NOMO-1 treated with dmso at 0.1 percent for 144 hours (cell line): ENCODE measurements around the gene SLC6A7.
A peak's percentile ranks its signal among the peaks of the same experiment; 100 is the strongest.

Experiments used
- DNase-seq: peaks from one replicate; lab custom pipeline; 2025; ENCODE audit not compliant: unreplicated experiment; lab: John Stamatoyannopoulos, UW

Gene SLC6A7

DNA sequence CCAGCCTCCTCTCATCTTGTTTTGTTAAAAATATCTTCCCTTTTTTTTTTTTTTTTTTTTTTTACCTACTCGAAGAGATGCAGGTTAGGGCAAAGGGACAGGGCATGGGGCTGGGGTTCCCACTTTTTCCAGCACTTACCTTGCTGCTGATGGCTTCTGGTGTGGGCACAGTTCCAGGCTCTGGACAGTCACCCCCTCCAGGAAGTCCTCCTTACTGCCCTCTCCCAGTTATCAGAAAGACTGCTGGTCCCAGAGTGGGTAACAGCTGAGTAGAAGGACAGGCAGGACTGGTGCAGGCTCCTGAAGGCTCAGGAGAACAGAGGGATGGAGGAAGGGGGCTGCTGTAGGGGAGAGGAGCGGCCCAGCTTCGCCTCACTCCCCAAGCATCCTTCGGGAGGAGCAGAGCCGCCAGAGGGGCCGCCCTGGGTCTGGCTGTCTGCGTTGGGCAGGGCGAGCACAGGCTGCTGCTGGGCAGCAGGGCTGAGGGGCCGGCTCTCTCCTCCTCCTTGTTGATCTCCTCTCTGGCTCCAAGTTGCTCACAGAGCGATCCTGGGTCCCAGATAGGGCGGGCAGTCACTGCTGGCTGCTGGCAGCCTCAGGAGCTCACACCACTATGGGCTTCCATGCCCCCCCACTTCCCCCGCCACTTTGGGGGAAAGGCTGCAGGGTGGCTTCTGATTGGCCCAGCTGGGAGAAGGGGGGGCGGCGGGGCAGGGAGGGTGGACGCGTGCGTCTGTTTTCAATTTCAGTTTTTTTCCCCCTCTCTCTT, 34.4 kb upstream of the SLC6A7 start, which contains the start of gene PDGFRB:
Gene PDGFRB, minus strand, starts transcription at position 588 of the 769 bp plus-strand sequence. CDS start 18,798 bp downstream, outside the sequence.
- DNase-seq = no peak

DNA sequence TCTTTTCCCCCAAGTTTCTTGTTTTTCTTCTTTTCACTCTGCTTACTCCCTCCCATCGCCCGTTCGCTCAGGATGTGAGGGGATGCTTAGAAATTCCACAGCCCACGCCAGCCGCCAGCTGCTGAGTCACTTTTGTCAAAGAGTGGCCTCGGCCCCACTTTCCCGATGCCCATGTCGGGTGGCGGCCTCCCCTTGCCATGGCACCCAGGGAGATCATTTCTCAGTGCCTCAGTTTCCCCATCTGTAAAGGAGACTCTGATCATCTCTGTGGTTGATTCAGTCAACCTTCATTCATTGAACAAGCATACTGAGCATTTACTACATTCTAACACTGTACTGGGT, 33.9 kb upstream of the SLC6A7 start:
- DNase-seq = no peak

DNA sequence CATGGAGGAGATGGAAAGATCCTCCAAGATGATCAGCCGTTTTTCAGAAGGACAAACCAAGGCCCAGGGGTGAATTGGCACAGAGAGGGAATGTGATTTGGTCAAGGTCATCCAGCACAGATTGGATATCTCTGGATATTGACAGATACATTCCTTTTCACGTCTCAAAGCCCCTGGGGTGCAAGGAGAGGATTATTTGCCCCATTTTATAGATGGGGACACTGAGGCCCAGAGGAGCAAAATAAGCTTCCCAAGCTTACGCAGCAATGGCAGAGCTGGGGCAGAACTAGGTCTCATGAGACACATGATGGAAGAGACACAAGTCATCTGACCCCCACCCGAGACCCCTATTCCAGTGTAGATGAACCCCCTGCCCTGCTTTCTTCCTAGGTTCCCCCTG, 33.3 kb upstream of the SLC6A7 start:
- no peak for DNase-seq

DNA sequence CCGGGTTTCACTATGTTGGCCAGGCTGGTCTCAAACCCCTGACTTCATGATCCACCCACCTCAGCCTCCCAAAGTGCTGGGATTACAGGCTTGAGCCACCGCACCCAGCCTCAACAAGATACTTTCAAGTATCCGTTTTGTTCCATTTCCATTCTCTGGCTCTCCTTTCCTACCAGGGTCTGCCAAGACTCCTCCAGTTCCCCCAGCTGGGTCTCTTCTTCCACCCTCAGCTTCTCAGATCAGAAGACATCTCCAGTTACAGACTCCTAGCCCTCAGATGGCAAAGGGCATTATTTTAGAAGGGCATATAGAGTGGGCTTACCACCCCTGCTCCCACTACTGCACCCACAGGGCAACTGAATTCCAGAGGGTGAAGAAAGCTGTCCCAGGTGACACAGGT, 32.7 kb upstream of the SLC6A7 start:
- DNase-seq = no peak

DNA sequence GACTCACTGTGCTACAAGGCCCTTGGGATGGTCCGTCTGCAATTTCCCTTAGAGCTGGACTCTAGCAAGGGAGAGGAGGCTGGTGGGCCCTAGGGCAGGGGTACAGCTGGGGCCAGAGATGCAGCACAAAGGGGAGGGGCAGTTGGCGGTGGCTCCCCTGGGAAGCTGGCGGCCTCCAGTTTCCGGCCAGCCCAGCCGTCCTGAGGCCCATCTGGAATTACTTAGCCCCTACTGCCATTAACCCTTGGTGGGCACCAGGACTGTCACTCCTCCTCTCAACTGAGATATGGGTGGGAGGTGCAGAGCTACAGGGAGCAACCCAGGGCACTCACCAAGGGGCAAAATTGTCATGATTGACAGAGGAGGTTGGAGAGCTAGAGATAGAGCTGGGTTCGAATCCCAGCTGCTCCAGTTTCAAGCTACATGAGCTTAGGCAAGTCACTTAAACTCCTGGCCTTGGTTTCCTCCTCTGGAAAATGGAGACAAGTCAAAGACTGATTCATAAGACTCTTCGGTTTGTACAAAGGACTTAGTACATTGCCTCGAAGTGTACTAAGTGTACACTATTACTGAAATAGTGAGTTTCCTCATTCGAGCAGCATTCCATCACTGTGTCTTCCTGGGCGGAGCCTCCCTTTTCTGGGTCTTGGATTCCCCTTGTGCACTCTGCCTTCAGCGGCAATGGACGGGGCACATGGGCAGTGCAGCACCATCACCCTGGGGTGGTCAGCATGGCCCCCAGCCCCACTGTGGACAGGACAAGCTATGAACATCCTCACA, 31.5 kb upstream of the SLC6A7 start:
- DNase-seq = no peak

DNA sequence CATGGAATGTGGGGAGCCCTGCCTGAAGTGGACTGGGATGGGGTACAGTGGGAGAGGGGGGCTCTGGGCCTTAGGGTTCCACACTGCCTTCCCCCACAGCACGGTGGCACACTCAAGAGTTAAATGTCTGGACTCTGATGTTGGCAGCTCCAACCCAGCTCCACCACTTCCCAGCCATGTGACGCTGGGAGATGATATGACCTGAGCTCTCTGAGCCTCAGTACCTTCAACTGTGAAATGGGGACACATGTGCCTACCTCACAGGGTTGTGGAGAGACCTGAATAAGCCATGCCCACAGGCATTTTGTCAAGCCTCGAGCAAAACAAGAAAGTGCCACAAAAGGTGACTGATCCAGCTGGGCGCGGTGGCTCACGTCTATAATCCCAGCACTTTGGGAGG, 30.8 kb upstream of the SLC6A7 start:
- DNase-seq = no peak

DNA sequence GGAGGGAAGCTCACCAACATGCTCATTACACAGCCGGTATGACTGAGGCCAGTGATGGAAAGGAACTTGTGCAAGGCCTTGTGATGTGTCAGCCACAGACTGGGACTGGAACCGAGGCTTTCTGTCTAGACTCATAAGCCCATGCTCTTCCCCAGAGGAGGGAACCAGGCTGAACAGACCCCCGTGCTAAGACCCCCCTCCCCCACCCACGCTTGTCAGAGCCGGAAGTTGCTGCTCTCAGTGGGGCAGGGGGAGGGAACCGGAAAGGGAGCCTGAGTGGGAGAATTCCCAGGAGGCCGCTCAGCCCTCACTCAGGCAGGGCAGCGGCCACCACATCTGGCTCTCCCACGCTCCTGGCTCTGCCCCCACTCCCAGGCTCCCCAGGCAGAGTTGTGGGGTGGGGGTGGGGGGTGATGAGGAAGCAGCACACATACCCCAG, 30.1 kb upstream of the SLC6A7 start:
- DNase-seq = no peak

DNA sequence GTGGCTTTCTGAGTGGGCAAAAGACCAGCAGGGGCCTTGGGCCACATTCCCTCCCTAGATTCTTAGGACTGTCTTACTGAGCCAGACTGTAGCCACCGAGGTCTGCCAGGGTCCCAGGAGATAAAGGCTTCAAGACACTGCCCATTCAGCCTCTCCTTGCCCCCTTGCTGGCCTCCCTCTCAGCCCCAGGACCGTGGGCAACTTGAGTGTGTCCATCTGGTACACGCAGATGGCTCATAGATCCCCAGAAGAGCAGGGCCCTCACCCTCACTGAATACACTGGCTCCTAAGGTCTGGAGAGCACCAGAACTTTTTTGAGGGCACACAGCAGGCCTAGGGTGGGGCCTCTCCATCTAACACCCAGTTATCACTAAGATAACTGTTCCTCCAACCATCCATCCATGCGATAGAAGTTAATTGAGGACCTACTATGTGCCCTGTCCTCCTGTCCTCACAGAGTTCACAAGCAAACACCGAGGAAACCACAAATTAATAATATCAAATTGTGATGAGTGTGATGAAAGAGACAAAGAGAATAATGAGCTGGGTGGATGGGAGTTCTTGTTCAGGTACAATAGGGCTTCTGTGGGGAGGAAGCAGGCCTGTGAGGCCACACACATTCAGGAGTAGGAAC, 29.3 kb upstream of the SLC6A7 start:
- DNase-seq = no peak

DNA sequence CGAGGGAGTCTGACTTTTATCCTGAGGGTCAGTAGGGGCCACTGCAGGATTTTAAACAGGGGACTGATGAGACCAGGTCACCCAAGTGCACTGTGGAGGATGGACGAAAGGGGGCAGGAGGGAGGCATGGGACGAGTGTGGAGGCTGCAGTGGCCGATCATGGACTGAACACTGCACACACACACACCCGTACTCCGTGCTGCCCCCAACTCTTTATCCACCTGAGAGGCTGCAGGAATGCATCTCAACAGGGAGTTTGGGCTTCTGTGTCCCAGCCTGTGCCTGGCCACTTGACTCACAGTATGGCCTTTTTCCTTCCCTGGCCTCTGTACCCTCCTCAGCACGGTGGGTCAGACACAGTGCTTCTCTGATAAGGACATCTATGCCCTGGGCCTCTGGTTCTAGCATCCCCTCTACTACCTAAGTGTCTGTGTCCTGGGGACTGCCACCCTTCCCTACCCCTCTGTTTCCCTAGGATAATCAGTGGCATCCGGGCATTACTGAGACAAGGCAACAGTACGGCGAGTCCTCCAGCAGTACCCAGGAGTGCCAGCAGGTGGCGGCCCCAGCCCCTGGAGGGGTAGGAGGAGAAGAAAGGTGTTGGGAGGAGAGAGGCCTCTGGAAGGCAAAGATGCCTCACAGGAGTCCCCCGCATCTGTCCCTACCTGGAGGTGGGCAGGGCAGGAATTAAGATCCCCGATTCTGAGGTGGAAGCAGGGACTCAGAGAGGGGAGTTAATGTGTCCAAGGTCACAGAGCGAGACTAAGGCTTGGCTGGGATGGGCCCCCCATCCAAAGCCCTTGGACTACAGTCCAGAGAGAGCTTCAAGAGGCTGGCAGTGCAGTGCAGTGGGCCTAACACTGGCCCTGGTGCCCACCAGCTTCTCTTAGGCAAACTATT, 28.4 kb upstream of the SLC6A7 start:
- peak; percentile 27 for DNase-seq

DNA sequence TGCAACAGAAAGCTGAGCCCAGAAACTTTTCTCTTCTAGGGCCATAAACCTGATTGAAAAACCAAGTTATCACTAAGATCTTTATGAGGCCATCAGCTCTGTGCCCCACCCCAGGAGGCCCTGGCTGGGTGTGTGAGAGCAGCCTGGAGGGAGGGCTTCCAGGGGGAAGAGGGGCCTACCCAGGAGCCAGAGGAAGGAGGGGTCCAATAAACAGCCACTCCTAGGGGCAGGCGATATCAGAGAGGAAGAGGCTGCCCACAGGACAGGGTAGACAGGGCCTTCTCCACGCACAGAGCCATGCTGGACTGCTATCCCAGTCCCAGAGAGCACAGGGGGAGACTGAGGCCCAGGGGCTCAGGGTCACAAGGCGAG, 27.7 kb upstream of the SLC6A7 start:
- no peak for DNase-seq

DNA sequence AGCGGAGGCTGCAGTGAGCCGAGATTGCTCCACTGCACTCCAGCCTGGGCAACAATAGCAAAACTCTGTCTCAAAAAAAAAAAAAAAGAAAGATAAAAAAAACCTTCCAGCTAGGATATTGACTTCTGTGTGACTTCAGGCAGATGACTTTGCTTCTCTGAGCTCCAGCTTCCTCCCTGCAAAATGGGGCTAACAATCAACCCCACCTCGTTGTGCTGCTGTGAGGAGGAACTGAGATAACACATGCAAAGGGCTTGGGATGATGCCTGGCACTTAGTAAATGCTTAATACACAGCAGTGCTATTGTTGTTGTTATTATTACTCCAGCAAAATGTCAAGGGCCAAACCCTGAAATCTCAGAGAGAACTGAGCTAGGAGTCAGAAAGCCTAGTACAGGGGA, 26.8 kb upstream of the SLC6A7 start:
- no peak for DNase-seq

DNA sequence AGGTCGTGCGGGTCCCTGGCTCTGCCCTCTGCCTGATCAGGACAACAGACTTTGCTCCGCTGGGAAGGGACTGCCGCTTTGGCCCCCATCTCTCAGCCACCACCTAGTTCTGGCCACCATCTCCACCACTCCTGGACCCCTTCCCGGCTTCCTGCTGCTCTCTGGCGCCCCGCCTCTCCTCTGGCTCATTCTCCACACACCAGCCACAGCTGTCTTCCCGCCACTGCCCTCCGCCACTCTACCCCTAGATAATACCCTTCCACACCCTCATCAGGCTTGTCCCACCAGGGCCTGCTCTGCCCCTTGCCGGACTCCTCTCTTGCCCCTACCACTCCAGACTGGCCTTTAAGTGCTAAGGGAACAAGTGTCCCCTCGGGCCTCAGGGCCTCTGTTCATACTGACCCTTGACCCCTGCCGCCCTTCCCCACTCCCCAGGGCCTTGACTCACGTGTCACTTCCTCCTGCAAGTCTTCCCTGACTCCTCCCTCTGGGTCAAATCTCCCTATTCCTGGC, 26.3 kb upstream of the SLC6A7 start:
- DNase-seq = no peak

DNA sequence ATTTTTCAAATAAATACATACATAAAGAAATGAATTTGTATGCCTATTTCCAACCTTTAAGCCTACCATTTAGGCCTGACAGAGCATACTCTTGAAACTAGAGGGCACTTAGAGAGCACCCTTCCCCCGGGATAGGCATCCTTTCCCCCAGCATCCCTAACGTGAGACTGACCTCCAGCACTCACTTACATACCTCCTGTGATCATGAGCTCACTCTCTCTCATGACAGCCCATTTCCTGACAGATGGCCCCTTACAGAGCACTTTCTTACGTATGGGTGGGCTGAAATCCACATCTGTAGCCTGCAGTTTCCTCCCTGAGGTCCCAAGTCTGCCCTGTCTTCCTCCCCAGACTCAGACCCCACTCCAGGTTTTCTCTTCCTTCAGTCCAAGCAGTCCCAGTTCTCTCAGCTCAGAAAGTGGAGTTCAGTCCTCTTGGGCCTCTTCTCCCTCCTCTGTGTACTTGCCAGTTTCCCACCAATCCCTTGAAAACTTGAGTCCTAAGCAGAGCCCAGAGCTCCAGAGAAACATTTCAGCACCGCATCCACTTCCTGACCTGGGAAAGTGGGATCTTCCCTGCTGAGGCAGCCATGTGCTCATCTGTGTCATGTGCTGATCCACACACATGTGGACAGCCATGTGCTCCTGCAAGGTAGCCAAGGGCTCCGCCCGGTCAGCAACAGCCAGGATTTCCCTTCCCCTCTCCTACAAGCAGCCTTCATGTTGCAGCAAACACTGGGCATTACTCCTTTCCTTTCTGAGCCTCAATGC, 25.5 kb upstream of the SLC6A7 start:
- DNase-seq = no peak

DNA sequence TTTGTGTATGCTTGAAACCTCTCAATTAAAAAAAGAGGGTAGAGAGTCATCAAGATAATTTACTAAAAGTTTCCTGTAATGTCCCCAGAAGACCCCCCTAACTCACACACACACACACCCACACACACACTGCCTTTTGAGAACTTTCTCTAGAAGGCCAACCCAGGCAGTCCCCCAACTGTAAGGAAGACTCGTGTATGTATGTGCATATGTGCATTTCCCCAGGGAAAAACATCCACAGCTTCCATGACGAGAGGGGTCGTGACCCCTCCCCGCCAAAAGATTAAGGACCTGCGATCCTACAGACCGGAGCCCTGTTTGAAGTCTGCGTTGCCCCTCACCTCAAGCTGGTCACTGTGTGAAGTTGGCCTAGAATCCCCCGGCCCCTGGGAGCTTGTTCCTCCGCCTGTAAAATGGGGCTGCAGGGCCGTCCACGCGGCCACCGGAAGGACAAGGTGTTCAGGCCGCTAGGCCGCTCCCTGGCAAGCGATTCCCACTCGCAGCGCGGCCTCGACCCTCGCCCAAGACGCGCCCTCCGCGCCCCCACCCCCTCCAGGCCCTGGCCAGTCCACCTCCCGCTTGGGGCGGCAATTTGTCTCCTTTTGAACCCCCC, 23.7 kb upstream of the SLC6A7 start:
- DNase-seq = no peak

DNA sequence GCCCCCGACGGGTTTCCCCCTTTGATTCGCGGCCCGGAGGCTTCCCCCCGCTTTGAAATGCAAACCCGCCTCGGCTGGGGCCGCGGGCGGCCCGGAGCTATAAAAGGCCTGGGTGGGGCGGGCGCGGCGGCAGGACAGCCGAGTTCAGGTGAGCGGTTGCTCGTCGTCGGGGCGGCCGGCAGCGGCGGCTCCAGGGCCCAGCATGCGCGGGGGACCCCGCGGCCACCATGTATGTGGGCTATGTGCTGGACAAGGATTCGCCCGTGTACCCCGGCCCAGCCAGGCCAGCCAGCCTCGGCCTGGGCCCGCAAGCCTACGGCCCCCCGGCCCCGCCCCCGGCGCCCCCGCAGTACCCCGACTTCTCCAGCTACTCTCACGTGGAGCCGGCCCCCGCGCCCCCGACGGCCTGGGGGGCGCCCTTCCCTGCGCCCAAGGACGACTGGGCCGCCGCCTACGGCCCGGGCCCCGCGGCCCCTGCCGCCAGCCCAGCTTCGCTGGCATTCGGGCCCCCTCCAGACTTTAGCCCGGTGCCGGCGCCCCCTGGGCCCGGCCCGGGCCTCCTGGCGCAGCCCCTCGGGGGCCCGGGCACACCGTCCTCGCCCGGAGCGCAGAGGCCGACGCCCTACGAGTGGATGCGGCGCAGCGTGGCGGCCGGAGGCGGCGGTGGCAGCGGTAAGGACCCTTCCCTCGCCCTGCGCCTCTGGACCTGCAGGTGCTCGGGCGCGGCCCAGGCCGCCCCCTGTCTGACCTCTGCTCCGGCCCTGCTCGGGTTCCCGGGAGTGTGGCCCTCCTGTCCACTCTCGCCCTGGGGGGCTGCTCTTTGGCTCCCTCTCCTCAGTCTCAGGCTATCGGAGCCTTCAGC, 23.0 kb upstream of the SLC6A7 start, which contains the start of gene CDX1:
Gene CDX1, plus strand, starts transcription at position 129 of the 862 bp plus-strand sequence. Its CDS starts 99 bp downstream, at position 228.
- DNase-seq = no peak

DNA sequence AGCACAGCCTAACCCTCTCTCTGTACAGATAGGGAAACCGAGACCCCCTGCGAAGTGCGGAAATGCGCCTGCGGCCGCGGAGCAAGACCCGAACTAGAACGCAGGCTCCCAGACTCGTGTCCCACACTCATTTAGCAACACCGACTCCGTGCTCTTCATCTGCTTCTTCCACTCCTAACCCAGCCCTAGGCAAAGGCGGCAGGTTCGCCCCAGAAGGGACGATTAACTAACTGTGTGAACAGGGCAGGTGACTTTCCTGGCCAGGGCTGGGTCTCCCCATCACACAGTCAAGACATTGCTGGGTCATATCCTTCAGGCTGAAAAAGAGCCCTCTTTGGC, 22.4 kb upstream of the SLC6A7 start:
- no peak for DNase-seq

DNA sequence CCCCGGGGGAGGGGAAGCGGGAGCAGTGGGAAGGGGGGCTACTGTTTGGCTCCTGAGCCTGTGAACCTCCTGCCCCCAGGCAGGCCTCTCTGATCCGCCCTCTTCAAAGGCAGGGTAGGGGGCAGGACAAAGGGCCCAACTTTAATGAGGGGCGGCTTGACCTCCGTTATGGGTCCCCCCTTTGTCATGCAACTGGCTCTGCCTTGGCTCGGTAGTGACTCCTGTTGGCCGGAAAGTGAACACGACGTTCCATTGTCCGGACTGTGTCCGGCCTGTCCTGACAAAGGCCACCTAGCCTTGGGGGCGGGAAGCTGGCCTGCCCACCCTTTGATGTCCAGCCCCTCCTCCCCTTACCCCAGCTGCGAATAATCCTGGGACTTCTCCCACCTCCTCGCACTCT, 22.0 kb upstream of the SLC6A7 start:
- DNase-seq = no peak

DNA sequence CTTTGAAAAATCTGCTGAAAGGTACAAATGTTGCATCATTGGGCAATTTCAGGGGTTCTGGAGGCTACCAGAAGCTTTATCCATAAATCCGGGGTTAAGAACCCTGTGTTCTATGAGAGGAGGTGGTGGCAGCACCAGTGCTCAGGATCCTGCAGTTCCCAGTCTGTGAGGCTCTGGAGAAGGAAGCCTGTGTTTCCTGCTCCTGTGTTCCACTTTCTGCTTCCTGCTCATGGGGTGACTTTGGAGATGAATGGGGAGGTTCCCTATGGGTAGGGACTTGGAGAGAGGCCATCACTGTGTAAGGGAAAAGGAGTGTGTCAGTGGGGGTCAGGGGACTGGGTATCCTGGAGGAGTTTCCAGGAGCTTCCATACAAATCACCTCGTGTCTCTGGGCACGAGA, 21.0 kb upstream of the SLC6A7 start:
- DNase-seq = no peak

DNA sequence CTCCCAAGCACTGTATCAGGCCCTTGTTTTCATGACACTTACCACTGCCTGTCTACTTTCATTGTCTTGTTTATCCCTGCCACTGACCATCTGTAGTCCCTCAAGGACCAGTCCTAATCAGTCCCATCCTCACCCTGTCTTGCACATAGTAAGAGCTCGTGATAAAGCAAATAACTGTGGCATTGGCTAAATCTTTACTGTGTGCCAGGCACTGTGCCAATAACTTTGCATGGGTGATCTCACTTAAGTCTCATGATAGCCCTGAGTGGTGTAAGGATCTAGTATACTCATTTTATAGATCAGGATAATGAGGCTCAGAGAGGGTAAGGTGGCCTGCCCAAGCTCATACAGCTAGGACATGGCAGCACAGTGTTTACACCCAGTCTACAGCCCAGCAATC, 17.7 kb upstream of the SLC6A7 start:
- no peak for DNase-seq
